Limb (tissue), 2 donors: Measurements from ENCODE around the gene B3GNT2.
"Not testable (repeated sequence)": the region's sequence is repeated elsewhere in the genome, so short reads cannot be mapped to it uniquely, and the experiment has no call there.

Source experiments
- DNase-seq, 2 donors: peaks; one replicate each; pipeline ENCODE4 v3.0.0-alpha.2; 2016; ENCODE audit errors: extremely low spot score in 2 of 2

The B3GNT2 gene

DNA sequence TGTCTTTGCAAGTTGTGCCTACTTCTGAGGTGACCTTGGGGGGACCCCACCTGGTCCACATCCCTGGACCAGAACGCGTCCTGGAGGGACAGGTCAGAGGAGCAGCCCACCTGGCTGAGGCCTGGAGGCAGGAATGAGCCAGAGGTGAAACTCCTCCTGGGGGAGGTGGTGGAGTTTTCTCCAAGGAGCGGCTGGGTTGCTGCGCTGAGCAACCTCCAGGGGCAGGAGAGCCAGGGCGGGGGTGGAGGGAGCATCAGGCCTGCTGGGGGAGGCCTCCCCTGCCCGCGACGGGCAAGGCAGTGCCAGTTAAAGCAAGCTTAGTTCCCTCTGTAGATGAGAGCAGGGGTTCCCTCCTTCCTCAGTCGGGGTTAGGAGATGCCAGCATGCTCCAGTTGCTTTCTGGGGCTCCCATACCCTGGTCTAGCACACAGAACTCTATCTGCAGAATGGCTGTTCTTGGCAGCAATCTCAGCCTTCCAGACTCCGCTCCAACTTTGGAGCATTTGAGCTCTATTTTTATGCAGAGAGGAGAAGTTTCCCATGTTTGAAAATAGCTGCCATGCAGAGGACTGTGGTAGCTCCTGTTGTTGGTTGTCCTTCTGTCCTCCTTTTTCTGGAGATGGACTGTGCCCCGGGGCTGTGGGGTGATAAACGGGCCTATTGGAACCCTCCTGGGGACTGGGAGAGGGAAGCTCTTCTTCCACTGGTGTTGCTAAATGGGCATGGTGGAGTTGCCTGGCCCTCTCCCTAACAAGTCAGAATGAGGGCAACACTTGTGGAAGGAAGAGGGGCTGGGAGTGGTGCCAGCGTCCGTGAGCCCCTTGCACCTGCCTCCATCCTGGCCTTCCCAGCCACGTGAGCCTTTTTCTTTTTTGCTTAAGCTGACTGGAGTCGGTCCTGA is 39.1 kb downstream of the B3GNT2 start:
- DNase-seq, result no peak

GRCh38 chr2:62236499-62236898 is 40.6 kb downstream of the B3GNT2 start:
- no peak for DNase-seq

DNA sequence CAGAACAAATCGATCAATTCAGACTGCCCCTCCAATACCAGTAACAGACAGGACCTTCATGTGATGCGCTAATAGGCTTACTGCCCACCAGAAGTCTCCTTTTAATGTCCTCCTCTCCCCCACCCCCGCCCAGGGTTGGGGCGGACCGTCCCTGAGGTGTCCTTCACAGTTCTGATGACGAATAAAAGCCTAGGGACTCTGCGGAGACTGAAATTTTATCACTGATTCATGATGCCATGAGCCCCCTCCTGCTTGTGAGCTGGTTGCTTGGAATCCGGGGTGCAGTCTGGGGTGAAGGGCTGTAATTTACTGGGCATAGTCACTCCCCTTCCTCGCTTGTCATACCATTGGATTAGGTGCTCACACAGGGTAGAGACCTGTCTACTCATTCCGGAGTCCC is 42.3 kb downstream of the B3GNT2 start:
- no peak for DNase-seq

- no peak for DNase-seq
Measured at GRCh38 chr2:62240546-62240945, 44.6 kb downstream of the B3GNT2 start.

DNA sequence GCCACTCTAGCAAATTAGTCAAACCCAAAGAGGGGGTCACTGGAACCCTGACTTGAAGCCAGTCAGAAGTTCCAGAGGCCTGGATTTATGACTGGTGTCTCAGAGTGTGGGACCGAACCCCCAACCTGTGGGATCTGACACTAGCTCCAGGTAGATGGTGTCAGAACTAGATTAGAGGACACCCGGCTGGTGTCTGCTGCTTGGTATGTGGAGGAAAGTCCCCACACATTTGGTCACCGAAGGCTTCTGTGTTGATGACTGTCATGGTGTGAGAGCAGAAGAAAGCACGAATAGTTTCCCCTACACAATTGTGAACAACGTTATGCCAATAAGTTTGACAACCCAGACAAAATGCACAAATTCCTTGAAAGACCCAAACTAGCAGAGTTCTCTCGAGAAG is 48.1 kb downstream of the B3GNT2 start:
- no peak for DNase-seq

DNA sequence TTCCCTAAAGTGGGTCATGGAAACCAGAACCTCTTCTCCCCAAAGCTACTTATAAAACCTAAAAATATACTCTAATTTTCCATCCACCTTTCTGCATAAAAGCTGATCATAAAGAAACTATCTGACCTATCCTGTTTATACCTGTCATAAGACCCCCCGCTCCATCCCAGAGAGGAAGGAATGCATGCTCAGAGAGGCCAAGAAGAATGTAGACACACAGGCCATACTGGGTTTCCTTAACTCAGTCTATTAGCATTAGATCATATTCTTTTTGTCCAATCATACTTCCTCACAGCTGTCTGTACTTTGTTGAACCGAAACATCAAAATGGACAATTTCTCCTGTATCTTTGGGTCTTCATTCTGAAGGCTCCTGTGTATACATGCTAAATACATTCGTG is 52.3 kb downstream of the B3GNT2 start:
- DNase-seq, result no peak

GRCh38 chr2:62250239-62250638 is 54.3 kb downstream of the B3GNT2 start:
- DNase-seq, result no peak

DNA sequence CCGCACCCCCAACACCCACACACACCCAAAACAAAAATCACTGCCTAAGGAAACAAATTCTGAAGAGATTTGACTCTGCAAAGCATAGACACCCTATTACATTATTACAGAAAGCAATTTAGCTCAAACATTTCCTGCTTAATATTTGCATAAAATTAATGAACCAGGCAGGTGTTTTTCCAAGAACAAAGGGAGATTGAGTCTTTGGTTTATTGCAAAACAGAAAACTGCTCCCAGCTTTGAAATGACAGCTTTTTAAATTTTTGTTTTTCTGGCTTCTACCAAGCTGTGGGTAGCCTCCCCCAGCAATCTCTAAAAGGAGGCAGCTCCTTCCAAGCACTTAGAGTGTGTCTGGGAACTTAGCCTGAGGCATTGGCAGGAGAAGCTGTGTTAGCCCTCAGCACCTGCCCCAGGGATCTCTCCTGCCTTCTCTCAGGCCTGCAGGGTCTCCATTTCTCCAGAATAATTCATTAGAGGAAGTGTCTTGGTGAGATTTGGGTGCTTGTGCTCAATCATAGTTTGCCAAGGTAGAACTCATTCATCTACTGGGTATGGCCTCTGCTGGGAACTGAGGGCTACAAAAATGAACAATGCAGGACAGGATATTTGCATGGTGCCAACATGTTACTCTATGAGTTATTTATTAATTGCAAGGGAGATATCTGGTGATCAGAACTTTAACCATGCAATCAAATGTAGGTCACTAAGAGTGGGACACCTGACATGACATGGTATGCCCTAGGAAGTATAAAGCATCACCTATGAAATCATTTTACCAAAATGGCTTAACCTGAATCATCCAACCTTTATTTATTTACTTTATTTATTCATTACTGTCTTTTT is 58.7 kb downstream of the B3GNT2 start:
- DNase-seq, result no peak

- no peak for DNase-seq
Measured at GRCh38 chr2:62257466-62257865, 61.6 kb downstream of the B3GNT2 start.

- DNase-seq, result no peak
Measured at GRCh38 chr2:62263076-62263715, 67.3 kb downstream of the B3GNT2 start.

- DNase-seq, result no peak
Measured at GRCh38 chr2:62264186-62264585, 68.3 kb downstream of the B3GNT2 start.

GRCh38 chr2:62265106-62265505 is 69.2 kb downstream of the B3GNT2 start:
- DNase-seq, result no peak

DNA sequence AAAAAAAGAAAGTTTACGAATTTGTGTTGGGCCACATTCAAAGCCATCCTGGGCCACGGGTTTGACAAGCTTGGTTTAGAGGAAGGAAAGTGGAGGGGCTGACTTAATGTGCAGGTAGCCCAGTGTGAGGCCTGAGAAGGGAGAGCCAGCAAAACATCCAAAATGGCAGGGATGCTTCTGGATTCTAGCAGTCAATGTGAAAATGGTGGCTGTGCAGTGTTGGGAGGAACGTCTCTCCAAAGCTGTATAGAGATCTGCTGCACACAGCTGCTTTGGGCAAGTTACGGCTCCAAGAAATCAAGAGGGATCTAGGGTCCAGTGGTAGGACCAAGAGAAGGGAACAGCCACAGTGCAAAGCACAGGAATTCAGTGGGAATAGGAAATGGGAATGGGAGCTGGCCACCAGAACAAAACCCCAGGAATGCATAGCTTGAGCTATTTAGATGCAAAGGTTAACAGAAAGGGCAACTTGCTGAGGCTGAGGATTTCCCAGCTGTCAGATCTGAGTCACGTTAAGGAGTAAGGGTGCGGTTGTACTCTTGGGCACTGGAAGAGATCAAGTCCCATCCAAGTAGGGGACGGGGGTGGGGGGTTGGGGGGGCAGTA is 70.6 kb downstream of the B3GNT2 start:
- no peak for DNase-seq

DNA sequence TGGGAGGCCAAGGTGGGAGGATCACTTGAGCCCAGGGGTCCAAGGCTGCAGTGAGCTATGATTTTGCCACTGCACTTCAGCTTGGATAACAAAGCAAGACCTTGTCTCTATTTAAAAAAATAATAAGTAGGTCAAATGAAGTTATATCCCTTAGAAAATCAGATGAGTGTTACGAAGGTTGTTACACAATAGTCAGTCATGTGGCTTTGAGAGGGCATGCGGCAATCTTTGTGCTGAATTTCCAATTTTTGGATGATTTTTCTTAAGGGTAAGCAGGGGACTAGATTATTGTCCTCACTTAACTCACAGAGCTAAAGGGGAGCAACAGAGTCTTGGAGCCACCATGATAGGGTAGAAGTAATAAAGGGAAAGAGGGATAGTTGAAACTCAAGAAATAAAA is 71.8 kb downstream of the B3GNT2 start:
- DNase-seq, result no peak

- not testable (repeated sequence) for DNase-seq
Measured at GRCh38 chr2:62268681-62269188, 72.8 kb downstream of the B3GNT2 start.

- DNase-seq, result peak; percentile 30 to 65
Measured at GRCh38 chr2:62270728-62271127, 74.8 kb downstream of the B3GNT2 start.
